HG03558 (cell line): ENCODE measurements around the gene CD109.
A peak's percentile ranks its signal among the peaks of the same experiment; 100 is the strongest.
"Not testable (repeated sequence)": the region's sequence is repeated elsewhere in the genome, so short reads cannot be mapped to it uniquely, and the experiment has no call there.

Source experiments
- ATAC-seq: cut with Tn5 transposase; IDR thresholded peaks from one replicate; pipeline ENCODE4 v1.9.1; 2021; ENCODE audit warnings: moderate number of reproducible peaks; ENCODE audit not compliant: unreplicated experiment; ENCODE audit errors: extremely low read depth

Gene CD109

GRCh38 chr6:73722318-73723060, 26.5 kb downstream of the CD109 start:
- ATAC-seq = peak; percentile 79

GRCh38 chr6:73723480-73723879, 27.5 kb downstream of the CD109 start:
- not testable (repeated sequence) for ATAC-seq

- ATAC-seq = no peak
Measured at GRCh38 chr6:73724389-73724788, 28.4 kb downstream of the CD109 start.

GRCh38 chr6:73725192-73725591, 29.2 kb downstream of the CD109 start:
- not testable (repeated sequence) for ATAC-seq

- ATAC-seq = no peak
Measured at GRCh38 chr6:73727114-73727513, 31.1 kb downstream of the CD109 start.

GRCh38 chr6:73728548-73729205, 32.7 kb downstream of the CD109 start:
- ATAC-seq = peak; percentile 50

GRCh38 chr6:73731285-73731684, 35.3 kb downstream of the CD109 start:
- ATAC-seq = no peak

- ATAC-seq = no peak
Measured at GRCh38 chr6:73732845-73733675, 37.1 kb downstream of the CD109 start.

- ATAC-seq = no peak
Measured at GRCh38 chr6:73733791-73734190, 37.8 kb downstream of the CD109 start.

GRCh38 chr6:73734832-73735453, 38.9 kb downstream of the CD109 start:
- ATAC-seq = no peak

GRCh38 chr6:73738367-73739028, 42.5 kb downstream of the CD109 start:
- ATAC-seq = no peak

- ATAC-seq = no peak
Measured at GRCh38 chr6:73739096-73739495, 43.1 kb downstream of the CD109 start.

- ATAC-seq = no peak
Measured at GRCh38 chr6:73742433-73742832, 46.4 kb downstream of the CD109 start.

- ATAC-seq = no peak
Measured at GRCh38 chr6:73743081-73743480, 47.1 kb downstream of the CD109 start.

GRCh38 chr6:73743556-73743955, 47.6 kb downstream of the CD109 start:
- no peak for ATAC-seq

GRCh38 chr6:73746787-73747186, 50.8 kb downstream of the CD109 start:
- no peak for ATAC-seq

GRCh38 chr6:73747289-73747688, 51.3 kb downstream of the CD109 start:
- peak; percentile 100 for ATAC-seq

- ATAC-seq = no peak
Measured at GRCh38 chr6:73752943-73753342, 56.9 kb downstream of the CD109 start.

GRCh38 chr6:73766040-73766439, 70.0 kb downstream of the CD109 start:
- no peak for ATAC-seq

GRCh38 chr6:73768558-73768957, 72.6 kb downstream of the CD109 start:
- ATAC-seq = no peak
